ENCODE data around the gene NMD3. TPM values are rescaled to one million over a fixed set of nuclear protein-coding genes. Genes with fewer than 3 reads are reported as not detected.

The NMD3 gene
- polyA plus RNA-seq, 3 donors = 16.8 to 30.0 (median 20.7) TPM

DNA sequence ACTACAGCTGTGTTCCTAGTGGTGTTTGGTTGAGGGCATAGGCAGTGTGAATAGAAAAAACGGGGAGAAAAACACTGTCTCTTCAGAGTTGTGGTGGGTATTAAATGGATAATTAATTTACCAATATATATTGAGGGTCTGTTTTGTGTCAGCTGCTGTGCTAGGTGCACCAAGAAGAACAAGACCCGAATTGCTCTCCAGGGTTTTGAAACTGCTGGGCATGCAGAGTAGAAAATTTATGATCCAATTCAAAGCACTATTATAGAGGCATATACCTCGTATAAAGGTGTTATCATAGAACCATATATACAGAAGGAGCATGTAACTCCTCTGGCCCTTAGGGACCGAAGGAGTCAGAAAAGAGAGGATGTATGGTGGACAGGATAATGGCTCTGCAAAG, 1.6 kb upstream of the NMD3 start:
- Mint-ChIP-seq H3K36me3 (peaks cover 0 to 7% of the 10 kb centered on the region in 2 donors), H3K27me3 (ENCODE audit: low read depth in 3 of 3) (peaks cover 0 to 4% (median 3%) of the 10 kb centered on the region in 3 donors), H3K9me3 (peaks cover 0 to 6% (median 0%) of the 10 kb centered on the region in 7 donors), H3K27ac (peak overlapping the region in 1 of 7 donors; percentile 1), H3K4me3 (peak overlapping the region in 1 of 2 donors; percentile 0), H3K4me1 (peaks cover 20% of the 10 kb centered on the region)
- no peak overlapping the region for H3K4me2 ChIP-seq (replicated peaks; ENCODE audit: extremely low read depth, low read length, poor library complexity, severe bottlenecking)
- H4K20me1 ChIP-seq (ENCODE audit: insufficient read depth, low read length) = peaks cover 17% of the 10 kb centered on the region
- H2AFZ ChIP-seq (ENCODE audit: insufficient read depth, low read depth, low read length, poor library complexity, severe bottlenecking) = peak overlapping the region; percentile 25
- TF ChIP-seq, protein P1, sequence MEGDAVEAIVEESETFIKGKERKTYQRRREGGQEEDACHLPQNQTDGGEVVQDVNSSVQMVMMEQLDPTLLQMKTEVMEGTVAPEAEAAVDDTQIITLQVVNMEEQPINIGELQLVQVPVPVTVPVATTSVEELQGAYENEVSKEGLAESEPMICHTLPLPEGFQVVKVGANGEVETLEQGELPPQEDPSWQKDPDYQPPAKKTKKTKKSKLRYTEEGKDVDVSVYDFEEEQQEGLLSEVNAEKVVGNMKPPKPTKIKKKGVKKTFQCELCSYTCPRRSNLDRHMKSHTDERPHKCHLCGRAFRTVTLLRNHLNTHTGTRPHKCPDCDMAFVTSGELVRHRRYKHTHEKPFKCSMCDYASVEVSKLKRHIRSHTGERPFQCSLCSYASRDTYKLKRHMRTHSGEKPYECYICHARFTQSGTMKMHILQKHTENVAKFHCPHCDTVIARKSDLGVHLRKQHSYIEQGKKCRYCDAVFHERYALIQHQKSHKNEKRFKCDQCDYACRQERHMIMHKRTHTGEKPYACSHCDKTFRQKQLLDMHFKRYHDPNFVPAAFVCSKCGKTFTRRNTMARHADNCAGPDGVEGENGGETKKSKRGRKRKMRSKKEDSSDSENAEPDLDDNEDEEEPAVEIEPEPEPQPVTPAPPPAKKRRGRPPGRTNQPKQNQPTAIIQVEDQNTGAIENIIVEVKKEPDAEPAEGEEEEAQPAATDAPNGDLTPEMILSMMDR (IDR thresholded peaks at IDR 0.05) = no peak
- WGBS (ENCODE audit: insufficient coverage) = no CpG with 5 or more reads among the region's 4 CpGs
- intact Hi-C loops (cut with micrococcal nuclease) = no loop called here
- peaks cover 12 to 20% of the 10 kb centered on the region in 2 donors for H3K4me1 ChIP-seq (ENCODE audit: control insufficient read depth in 1 of 2, insufficient read depth in 2 of 2, low read length in 2 of 2)
- H3K9me3 ChIP-seq (replicated peaks in 1 of 2; ENCODE audit: control insufficient read depth in 1 of 2, insufficient read depth in 1 of 2, low read length in 2 of 2) = no peaks in the 10 kb centered on the region
- peaks cover 0 to 2% of the 10 kb centered on the region in 2 donors for H3K36me3 ChIP-seq (replicated peaks in 1 of 2; ENCODE audit: control insufficient read depth in 1 of 2, insufficient read depth in 2 of 2, low read length in 2 of 2)
- no peak overlapping the region for H3K9ac ChIP-seq (ENCODE audit: insufficient read depth, low read length, poor library complexity, severe bottlenecking)
- no peak overlapping the region for H3K27ac ChIP-seq (ENCODE audit: low read depth in 1 of 2, low read length in 2 of 2)
- DNase-seq = no peak
- H3K27me3 ChIP-seq (ENCODE audit: control insufficient read depth in 2 of 2, insufficient read depth in 2 of 2, low read length in 2 of 2) = no peaks in the 10 kb centered on the region
- peaks cover 35% of the 10 kb centered on the region for H3K79me2 ChIP-seq (ENCODE audit: insufficient read depth, low read length)
- no peak overlapping the region for H3K4me3 ChIP-seq (replicated peaks in 1 of 3; ENCODE audit: low read depth in 2 of 3, low read length in 3 of 3)

DNA sequence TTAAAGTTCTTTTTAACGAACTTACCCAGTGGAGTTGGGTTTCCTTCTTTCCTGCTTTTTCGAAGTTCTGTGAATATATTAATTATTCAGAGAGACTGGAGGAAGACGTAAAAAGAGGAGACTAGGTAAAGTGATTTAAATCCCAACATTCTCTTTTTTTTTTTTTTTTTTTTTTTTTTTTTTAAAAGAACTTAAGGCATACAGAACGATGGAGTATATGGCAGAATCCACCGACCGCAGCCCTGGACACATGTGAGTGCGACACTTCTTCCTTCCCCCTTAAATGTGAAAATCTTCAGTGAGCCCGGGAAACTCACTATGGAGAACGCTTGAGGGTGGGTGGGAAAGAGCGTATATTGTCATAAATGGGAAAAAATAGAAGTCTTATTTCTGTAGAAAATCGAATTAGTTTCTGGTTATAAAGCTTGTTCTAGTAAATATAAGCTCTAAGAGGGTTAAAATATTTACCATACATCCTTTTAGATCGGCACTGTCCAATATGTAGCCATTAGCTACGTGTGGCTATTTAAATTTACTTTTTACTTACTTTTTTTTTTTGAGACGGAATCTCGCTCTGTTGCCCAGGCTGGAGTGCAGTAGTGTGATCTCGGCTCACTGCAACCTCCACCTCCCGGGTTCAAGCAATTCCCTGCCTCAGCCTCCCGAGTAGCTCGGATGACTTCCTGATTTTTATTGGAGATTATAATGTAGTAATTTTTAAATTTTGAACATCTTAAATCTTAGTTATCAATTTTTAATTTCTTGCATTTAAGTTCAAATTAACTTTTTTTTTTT, 892 bp downstream of the NMD3 start:
- Mint-ChIP-seq H3K36me3 (peaks cover 13 to 15% of the 10 kb centered on the region in 2 donors), H3K27ac (peak overlapping the region; percentile 69 to 97 (median 91)), H3K9me3 (peaks cover 0 to 6% (median 0%) of the 10 kb centered on the region in 7 donors), H3K4me1 (peaks cover 20% of the 10 kb centered on the region), H3K4me3 (peak overlapping the region; percentile 90 to 93), H3K27me3 (ENCODE audit: low read depth in 3 of 3) (no peaks in the 10 kb centered on the region)
- Histone ChIP-seq H3K27ac (ENCODE audit: low read depth in 1 of 2, low read length in 2 of 2) (peak overlapping the region; percentile 63 to 96), H3K27me3 (ENCODE audit: control insufficient read depth in 2 of 2, insufficient read depth in 2 of 2, low read length in 2 of 2) (no peaks in the 10 kb centered on the region), H3K4me2 (replicated peaks; ENCODE audit: extremely low read depth, low read length, poor library complexity, severe bottlenecking) (peak overlapping the region; percentile 85), H3K36me3 (replicated peaks in 1 of 2; ENCODE audit: control insufficient read depth in 1 of 2, insufficient read depth in 2 of 2, low read length in 2 of 2) (peaks cover 15 to 27% of the 10 kb centered on the region in 2 donors), H3K4me3 (replicated peaks in 1 of 3; ENCODE audit: low read depth in 2 of 3, low read length in 3 of 3) (peak overlapping the region; percentile 51 to 91 (median 86)), H4K20me1 (ENCODE audit: insufficient read depth, low read length) (peaks cover 22% of the 10 kb centered on the region), H3K79me2 (ENCODE audit: insufficient read depth, low read length) (peaks cover 46% of the 10 kb centered on the region), H3K4me1 (ENCODE audit: control insufficient read depth in 1 of 2, insufficient read depth in 2 of 2, low read length in 2 of 2) (peaks cover 12 to 20% of the 10 kb centered on the region in 2 donors), H2AFZ (ENCODE audit: insufficient read depth, low read depth, low read length, poor library complexity, severe bottlenecking) (peak overlapping the region; percentile 92), H3K9ac (ENCODE audit: insufficient read depth, low read length, poor library complexity, severe bottlenecking) (peak overlapping the region; percentile 97), H3K9me3 (replicated peaks in 1 of 2; ENCODE audit: control insufficient read depth in 1 of 2, insufficient read depth in 1 of 2, low read length in 2 of 2) (no peaks in the 10 kb centered on the region)
- intact Hi-C loops (cut with micrococcal nuclease) = no loop called here
- TF ChIP-seq, protein P1 (IDR thresholded peaks at IDR 0.05) = no peak
- peak; percentile 16 to 30 (median 28) for DNase-seq
- WGBS (ENCODE audit: insufficient coverage) = no CpG with 5 or more reads among the region's 19 CpGs

Measured in CD14-positive monocyte (primary cell).